Loucy (cell line): Measurements from ENCODE around the gene NR2F1-AS1.

Source experiments
- H2AFZ ChIP-seq: fragments of 200-600 bp; sonication (generic); 2 replicates; pipeline ENCODE4 v1.6.0; 2016; ENCODE audit warnings: antibody characterized with exemption, mild to moderate bottlenecking, low read length, moderate library complexity
- H3F3A ChIP-seq: fragments of 200-600 bp; 2 replicates; pipeline ENCODE4 v1.6.0; 2016; ENCODE audit warnings: antibody characterized with exemption, low read depth, mild to moderate bottlenecking
- H3K27me3 ChIP-seq: fragments of 200-600 bp; sonication (generic); 2 replicates; pipeline ENCODE4 v1.6.1; 2014; ENCODE audit warnings: low read length, mild to moderate bottlenecking; ENCODE audit not compliant: insufficient read depth, poor library complexity, severe bottlenecking
- H3K36me3 ChIP-seq: fragments of 200-600 bp; sonication (generic); 2 replicates; pipeline ENCODE4 v1.6.1; 2016; ENCODE audit warnings: low read length; ENCODE audit not compliant: insufficient read depth
- H3K4me1 ChIP-seq: fragments of 200-600 bp; sonication (generic); 2 replicates; pipeline ENCODE4 v1.5.1; 2014; ENCODE audit warnings: low read length, mild to moderate bottlenecking; ENCODE audit not compliant: insufficient read depth, poor library complexity, severe bottlenecking
- H3K4me2 ChIP-seq: fragments of 200-600 bp; sonication (generic); 2 replicates; pipeline ENCODE4 v1.6.0; 2014; ENCODE audit warnings: antibody characterized with exemption, low read length, low read depth, mild to moderate bottlenecking; ENCODE audit not compliant: poor library complexity, severe bottlenecking
- H3K4me3 ChIP-seq: fragments of 200-600 bp; sonication (generic); 2 replicates; pipeline ENCODE4 v1.5.1; 2014; ENCODE audit warnings: low read length, mild to moderate bottlenecking, mixed read lengths; ENCODE audit not compliant: poor library complexity, severe bottlenecking
- H3K79me2 ChIP-seq: fragments of 200-600 bp; sonication (generic); 2 replicates; pipeline ENCODE4 v1.6.1; 2014; ENCODE audit warnings: low read length; ENCODE audit not compliant: insufficient read depth
- H3K9ac ChIP-seq: fragments of 200-600 bp; sonication (generic); 2 replicates; pipeline ENCODE4 v1.6.0; 2014; ENCODE audit warnings: mild to moderate bottlenecking, low read depth, low read length, moderate library complexity; ENCODE audit not compliant: poor library complexity, severe bottlenecking
- H3K9me2 ChIP-seq: fragments of 200-600 bp; sonication (generic); replicated peaks from 2 replicates; pipeline ENCODE4 v1.6.1; 2016; ENCODE audit warnings: low read depth, low read length, mixed read lengths
- H3K9me3 ChIP-seq: fragments of 200-600 bp; sonication (generic); 2 replicates; pipeline ENCODE4 v1.6.1; 2014; ENCODE audit warnings: mild to moderate bottlenecking, antibody characterized with exemption, low read length, low read depth; ENCODE audit not compliant: insufficient read depth
- H4K20me1 ChIP-seq: fragments of 200-600 bp; sonication (generic); 2 replicates; pipeline ENCODE4 v1.6.0; 2014; ENCODE audit warnings: antibody characterized with exemption, low read length, mild to moderate bottlenecking; ENCODE audit not compliant: insufficient read depth, poor library complexity, severe bottlenecking
- EZH2phosphoT487 ChIP-seq: fragments of 200-600 bp; IDR thresholded peaks from 2 replicates; pipeline ENCODE4 v1.6.1; 2018; ENCODE audit warnings: antibody characterized with exemption, mild to moderate bottlenecking, moderate library complexity, borderline replicate concordance
- TF ChIP-seq, protein P1 (sequence below): fragments of 200-600 bp; sonication (generic); conservative IDR thresholded peaks from 2 replicates; pipeline ENCODE4 v1.5.1; 2014; ENCODE audit warnings: mild to moderate bottlenecking, antibody characterized with exemption, low read length

The NR2F1-AS1 gene

DNA sequence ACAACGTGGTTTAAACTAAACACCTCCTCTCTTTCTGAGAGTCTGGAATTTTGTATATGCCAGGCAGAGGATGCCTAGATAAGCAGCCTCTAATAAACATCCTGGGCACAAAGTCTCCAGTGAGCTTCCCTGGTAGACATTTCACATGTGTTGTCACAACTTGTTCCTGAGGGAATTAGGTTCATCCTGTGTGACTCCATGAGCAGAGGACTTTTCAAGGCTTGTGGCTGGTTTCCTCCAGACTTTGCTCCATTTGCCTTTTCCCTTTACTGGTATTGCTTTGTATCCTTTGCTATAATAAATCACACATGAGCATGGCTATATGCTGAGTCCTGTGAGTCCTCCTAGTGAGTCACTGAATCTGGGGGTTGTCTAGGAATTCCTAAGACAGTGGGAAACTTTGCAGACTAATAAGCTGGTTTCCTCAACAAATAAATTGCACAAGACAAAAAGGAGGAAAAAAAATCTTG, 77.4 kb downstream of the NR2F1-AS1 start:
- Histone ChIP-seq H3K36me3 (no peaks in the 10 kb centered on the region), H3K9me3 (no peaks in the 10 kb centered on the region), H3K79me2 (no peaks in the 10 kb centered on the region), H3K4me2 (no peak overlapping the region), H3K9me2 (no peaks in the 10 kb centered on the region), H3K4me1 (no peaks in the 10 kb centered on the region), H2AFZ (no peak overlapping the region), H3F3A (no peaks in the 10 kb centered on the region), H3K4me3 (no peak overlapping the region), H3K27me3 (no peaks in the 10 kb centered on the region), H4K20me1 (no peaks in the 10 kb centered on the region), H3K9ac (no peak overlapping the region)
- TF ChIP-seq, protein P1, sequence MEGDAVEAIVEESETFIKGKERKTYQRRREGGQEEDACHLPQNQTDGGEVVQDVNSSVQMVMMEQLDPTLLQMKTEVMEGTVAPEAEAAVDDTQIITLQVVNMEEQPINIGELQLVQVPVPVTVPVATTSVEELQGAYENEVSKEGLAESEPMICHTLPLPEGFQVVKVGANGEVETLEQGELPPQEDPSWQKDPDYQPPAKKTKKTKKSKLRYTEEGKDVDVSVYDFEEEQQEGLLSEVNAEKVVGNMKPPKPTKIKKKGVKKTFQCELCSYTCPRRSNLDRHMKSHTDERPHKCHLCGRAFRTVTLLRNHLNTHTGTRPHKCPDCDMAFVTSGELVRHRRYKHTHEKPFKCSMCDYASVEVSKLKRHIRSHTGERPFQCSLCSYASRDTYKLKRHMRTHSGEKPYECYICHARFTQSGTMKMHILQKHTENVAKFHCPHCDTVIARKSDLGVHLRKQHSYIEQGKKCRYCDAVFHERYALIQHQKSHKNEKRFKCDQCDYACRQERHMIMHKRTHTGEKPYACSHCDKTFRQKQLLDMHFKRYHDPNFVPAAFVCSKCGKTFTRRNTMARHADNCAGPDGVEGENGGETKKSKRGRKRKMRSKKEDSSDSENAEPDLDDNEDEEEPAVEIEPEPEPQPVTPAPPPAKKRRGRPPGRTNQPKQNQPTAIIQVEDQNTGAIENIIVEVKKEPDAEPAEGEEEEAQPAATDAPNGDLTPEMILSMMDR, result no peak
- TF ChIP-seq EZH2phosphoT487, result no peak

DNA sequence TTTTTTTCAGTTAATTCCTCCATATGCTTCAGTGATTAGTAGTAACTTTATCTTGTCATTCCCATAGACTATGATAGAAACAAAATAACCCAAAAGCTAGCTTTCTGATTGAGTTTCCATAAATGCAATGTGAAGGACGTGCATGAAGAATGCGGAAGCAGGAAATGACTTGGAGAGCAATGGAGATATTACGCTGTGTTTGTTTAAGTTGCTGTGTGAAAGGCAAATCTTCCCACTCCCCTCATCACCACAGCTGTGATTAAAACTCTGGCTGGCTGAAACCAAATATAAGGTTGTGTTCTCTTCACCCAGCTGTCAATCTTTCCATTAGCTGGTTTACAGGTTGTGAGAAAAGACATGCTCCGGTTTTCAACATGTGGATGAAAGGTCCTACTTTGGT, 83.9 kb downstream of the NR2F1-AS1 start:
- H3K9me2 ChIP-seq, result no peaks in the 10 kb centered on the region

DNA sequence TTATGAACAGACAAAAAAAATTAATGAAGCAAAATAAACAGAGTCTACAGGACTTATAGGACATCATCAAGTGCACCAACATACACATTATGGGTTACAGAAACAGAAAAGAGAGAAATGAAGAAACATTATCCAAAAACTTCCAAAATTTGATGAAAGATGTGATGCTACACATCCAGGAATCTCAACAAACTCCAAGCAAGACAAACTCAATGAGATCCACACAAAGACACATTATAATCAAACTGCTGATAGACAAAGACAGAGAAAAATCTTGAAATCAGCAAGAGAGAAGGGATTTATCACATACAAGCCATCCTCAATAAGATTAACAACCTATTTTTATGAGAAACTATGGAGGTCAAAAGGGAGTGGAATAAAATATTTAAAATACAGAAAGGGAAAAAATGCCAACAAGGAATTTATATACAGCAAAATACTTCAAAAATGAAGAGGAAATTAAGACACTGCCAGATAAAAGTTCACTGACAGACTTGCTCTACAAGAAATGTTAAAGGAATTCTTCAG, 101.0 kb downstream of the NR2F1-AS1 start:
- no peaks in the 10 kb centered on the region for H3K9me2 ChIP-seq
- H3K9ac ChIP-seq, result no peak overlapping the region
- H4K20me1 ChIP-seq, result no peaks in the 10 kb centered on the region
- H2AFZ ChIP-seq, result no peak overlapping the region
- TF ChIP-seq EZH2phosphoT487, result no peak
- TF ChIP-seq, protein P1, result no peak
- no peaks in the 10 kb centered on the region for H3K9me3 ChIP-seq
- no peaks in the 10 kb centered on the region for H3K27me3 ChIP-seq
- H3F3A ChIP-seq, result no peaks in the 10 kb centered on the region
- H3K79me2 ChIP-seq, result no peaks in the 10 kb centered on the region
- no peak overlapping the region for H3K4me3 ChIP-seq
- H3K4me2 ChIP-seq, result no peak overlapping the region
- no peaks in the 10 kb centered on the region for H3K36me3 ChIP-seq
- no peaks in the 10 kb centered on the region for H3K4me1 ChIP-seq

More for the DNA sequence above, 83.9 kb downstream of the NR2F1-AS1 start:
- Histone ChIP-seq H3K36me3 (no peaks in the 10 kb centered on the region), H3K4me1 (no peaks in the 10 kb centered on the region), H4K20me1 (no peaks in the 10 kb centered on the region), H3F3A (no peaks in the 10 kb centered on the region), H3K4me2 (no peak overlapping the region), H3K4me3 (no peak overlapping the region), H3K79me2 (no peaks in the 10 kb centered on the region), H3K27me3 (no peaks in the 10 kb centered on the region), H3K9ac (no peak overlapping the region), H2AFZ (no peak overlapping the region), H3K9me3 (no peaks in the 10 kb centered on the region)
- TF ChIP-seq, protein P1, result no peak
- TF ChIP-seq EZH2phosphoT487, result no peak
